Fibroblast of the aortic adventitia (primary cell): ENCODE measurements around the gene MBL2. TPM values are rescaled to one million over a fixed set of nuclear protein-coding genes. Genes with fewer than 3 reads are reported as not detected.
A peak's percentile ranks its signal among the peaks of the same experiment; 100 is the strongest.

Source experiments
- DNase-seq: peaks from one replicate; pipeline ENCODE4 v3.0.0-alpha.2; 2010; ENCODE audit warnings: low read depth
- H3K4me3 ChIP-seq: 2 replicates; pipeline ENCODE4 v1.5.1; 2011; ENCODE audit warnings: low read depth, mild to moderate bottlenecking, control low read depth, low read length, moderate library complexity
- total RNA-seq: library from RNA; depleted of rRNA; stranded (reverse); fragments of >200 nt; gene quantifications from 2 replicates; pipeline ENCODE4 v1.2.3, GENCODE V29; 2012; ENCODE audit warnings: low replicate concordance
- TF ChIP-seq, protein P1 (sequence below): IDR thresholded peaks from 2 replicates; pipeline ENCODE4 v1.5.1; 2011; ENCODE audit warnings: mild to moderate bottlenecking, low read length, control low read depth, inconsistent platforms; ENCODE audit not compliant: insufficient read depth

MBL2 gene
- total RNA-seq, 1 donor, result not detected

DNA sequence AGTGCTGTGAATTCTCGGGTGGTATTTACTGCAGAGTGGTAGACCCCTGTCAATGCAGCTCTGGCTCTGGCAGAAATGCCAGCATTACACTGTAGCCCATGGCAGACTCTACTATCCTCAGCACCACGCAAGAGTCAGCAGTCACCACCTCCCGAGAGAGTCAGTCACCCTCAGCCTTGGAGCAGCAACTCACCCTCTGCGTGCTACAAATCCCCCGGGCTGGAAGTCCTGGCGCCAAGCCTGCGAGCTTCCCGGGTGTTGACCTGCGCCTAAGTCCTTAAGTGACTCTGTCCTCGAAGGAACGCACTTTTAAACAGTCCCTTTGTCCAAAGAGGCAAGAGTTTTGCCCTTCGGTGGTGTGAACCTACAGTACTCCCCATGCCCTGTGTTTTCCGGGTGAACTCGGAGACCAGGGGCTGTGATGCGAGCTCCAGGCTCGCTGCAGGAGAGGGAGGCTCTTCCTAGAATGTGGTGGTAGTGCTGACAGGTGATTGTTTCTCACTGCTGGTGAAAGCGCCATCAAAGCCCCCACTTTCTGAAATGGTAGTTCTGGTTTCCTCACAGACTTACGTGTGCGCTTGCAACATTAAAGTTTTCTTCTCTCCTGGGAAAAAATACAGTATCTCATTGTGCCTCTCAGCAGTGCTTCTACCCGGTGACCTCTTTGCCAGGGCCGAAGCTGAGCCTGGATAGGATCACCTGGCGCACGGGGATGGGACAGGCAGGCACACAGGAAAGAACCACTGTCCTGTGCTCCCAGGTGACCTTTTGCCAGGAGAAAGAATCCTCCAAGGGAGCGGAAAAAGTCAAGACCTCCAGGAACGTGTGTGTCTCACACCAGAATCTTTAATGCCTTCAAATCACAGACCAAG lies 33.1 kb upstream of the MBL2 start:
- TF ChIP-seq, protein P1, sequence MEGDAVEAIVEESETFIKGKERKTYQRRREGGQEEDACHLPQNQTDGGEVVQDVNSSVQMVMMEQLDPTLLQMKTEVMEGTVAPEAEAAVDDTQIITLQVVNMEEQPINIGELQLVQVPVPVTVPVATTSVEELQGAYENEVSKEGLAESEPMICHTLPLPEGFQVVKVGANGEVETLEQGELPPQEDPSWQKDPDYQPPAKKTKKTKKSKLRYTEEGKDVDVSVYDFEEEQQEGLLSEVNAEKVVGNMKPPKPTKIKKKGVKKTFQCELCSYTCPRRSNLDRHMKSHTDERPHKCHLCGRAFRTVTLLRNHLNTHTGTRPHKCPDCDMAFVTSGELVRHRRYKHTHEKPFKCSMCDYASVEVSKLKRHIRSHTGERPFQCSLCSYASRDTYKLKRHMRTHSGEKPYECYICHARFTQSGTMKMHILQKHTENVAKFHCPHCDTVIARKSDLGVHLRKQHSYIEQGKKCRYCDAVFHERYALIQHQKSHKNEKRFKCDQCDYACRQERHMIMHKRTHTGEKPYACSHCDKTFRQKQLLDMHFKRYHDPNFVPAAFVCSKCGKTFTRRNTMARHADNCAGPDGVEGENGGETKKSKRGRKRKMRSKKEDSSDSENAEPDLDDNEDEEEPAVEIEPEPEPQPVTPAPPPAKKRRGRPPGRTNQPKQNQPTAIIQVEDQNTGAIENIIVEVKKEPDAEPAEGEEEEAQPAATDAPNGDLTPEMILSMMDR, result no peak
- no peak for DNase-seq
- no peak overlapping the region for H3K4me3 ChIP-seq

DNA sequence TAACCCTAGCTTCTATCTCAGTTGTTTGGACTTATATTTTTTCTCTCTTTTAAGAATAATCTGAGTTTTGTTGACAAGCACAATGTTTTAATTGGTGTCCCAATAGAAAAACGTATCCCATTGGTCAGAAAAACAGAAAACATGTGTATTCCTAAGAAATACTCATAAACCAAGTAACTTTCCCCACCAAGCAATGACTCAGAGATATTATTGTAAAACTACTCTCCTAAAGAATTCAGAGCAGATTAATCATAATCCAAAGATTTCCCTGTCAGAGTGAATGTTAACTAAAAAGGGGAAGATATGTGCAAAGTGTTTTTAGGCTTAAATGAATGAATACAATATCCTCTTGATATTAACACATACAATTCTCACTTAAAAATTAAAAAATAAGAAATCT lies 29.4 kb upstream of the MBL2 start:
- DNase-seq, result peak; percentile 2

DNA sequence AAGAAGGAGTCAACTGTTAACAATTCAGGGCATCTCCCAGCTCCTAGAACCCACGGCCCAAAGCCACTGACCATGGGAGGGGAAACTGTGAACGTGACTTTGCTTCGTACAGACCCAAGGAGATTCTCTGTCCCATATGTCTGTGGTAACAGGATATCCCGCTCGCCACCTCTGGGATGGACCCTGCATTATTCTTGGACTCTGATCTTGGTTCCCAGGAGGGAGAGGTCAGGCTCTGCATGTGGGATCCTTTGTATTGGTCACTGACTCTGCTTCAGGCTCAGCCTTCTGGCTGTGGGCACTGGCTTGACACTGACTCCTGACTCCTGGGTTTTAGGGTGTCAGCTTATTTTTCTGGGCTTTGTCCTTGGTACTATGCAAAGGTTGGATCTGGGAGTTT lies 13.5 kb upstream of the MBL2 start:
- H3K4me3 ChIP-seq, result no peak overlapping the region
- no peak for DNase-seq
- TF ChIP-seq, protein P1, result no peak

More for the DNA sequence above, 29.4 kb upstream of the MBL2 start:
- TF ChIP-seq, protein P1, result no peak
- no peak overlapping the region for H3K4me3 ChIP-seq

DNA sequence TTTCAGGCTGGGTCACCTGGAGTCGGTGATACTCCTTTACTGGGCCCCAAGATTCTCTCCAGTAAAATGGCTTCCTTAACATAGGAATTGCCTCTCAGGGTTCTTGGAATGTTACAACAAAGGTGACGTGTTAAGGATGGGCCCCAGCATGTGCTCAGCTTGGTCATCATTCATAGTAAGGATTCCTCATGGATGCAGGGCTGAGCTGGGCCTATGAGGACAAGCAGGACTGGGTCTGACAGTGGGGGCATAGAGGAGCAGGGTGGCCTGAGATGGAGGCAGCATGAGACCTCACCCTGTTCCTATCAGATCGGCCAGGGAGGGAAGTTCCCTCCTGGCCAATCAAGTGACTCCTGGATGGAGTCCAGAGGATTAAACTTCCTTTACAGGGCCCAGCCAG lies 12.8 kb upstream of the MBL2 start:
- no peak overlapping the region for H3K4me3 ChIP-seq
- no peak for DNase-seq
- TF ChIP-seq, protein P1, result no peak

DNA sequence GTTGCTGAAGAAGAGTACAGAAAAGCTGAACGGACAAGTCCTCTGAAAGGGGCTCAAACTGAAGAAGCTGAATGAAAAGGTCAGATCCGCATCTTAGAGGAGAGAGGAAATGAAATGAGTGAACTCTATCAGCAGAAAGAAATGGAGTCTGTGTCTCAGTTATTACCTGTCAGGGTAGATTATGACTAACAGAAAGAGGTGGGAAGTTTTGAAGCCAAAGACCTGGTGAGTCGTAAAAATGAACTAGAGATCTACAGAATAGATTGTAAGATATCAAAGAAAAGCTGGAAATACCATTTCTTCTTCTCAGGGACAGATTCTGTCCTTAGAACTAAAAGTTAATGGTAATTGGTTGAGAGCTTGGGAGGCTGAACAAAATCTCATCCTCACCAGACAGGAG lies 11.1 kb upstream of the MBL2 start:
- DNase-seq, result no peak
- no peak overlapping the region for H3K4me3 ChIP-seq
- TF ChIP-seq, protein P1, result no peak

DNA sequence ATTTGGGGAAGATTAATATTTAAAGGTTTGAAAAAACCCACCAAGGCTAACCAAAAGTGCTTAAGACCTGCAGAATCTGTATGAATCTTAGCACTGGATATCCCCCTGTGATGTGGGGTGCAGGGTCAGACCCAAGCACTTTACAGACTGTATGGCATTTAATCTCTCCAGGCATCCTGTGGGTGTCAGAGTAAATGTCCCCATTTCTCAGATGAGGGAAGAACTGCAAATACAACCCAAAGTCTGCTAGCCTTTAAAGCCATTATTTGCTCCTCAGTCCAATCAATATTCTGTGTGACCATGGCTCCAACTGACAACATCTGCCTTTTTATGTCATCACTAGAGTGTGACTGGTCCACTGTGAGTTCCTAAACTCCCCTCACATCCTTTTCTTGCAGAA lies 10.0 kb upstream of the MBL2 start:
- TF ChIP-seq, protein P1, result no peak
- DNase-seq, result no peak
- no peak overlapping the region for H3K4me3 ChIP-seq
